GM19324 (cell line): ENCODE measurements around the gene WNT7B.

ENCODE experiments used
- ATAC-seq: cut with Tn5 transposase; IDR thresholded peaks from one replicate; pipeline ENCODE4 v1.9.1; 2021; ENCODE audit warnings: mild to moderate bottlenecking, moderate library complexity; ENCODE audit not compliant: unreplicated experiment, low FRiP score

Gene WNT7B

GRCh38 chr22:45975164-45976161 lies 1.5 kb downstream of the WNT7B start:
- no peak for ATAC-seq

DNA sequence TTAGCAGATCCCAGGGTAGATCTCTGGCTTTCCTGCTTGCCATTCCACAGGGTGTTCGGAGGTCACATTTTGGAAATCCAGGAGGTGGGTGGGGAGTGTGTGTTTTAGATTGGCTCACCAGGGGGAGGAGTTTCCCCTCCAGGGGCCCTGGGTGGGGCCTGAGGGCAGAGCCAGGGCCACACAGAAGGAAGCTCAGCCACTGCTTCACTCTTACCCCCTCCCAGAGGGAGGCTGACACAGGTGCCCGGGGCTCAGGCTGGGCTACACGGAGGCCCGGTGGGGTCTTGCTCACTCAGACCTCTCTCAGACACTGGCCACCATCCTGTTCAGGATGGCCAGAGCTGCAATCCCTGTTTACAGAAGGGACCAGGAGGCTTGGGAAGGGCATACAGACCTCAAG lies 2.5 kb downstream of the WNT7B start:
- ATAC-seq: no peak

GRCh38 chr22:45972889-45973253 lies 4.1 kb downstream of the WNT7B start:
- ATAC-seq: no peak

- ATAC-seq: no peak
These were observed 4.7 kb downstream of the WNT7B start for GRCh38 chr22:45972091-45972888.

GRCh38 chr22:45971408-45972028 lies 5.4 kb downstream of the WNT7B start:
- ATAC-seq: no peak

GRCh38 chr22:45970705-45971407 lies 6.1 kb downstream of the WNT7B start:
- ATAC-seq: no peak

GRCh38 chr22:45969801-45970470 lies 7.0 kb downstream of the WNT7B start:
- ATAC-seq: no peak

- ATAC-seq: no peak
These were observed 7.6 kb downstream of the WNT7B start for GRCh38 chr22:45969414-45969799.

- no peak for ATAC-seq
These were observed 8.1 kb downstream of the WNT7B start for GRCh38 chr22:45968751-45969413.

- ATAC-seq: no peak
These were observed 8.8 kb downstream of the WNT7B start for GRCh38 chr22:45968003-45968650.

DNA sequence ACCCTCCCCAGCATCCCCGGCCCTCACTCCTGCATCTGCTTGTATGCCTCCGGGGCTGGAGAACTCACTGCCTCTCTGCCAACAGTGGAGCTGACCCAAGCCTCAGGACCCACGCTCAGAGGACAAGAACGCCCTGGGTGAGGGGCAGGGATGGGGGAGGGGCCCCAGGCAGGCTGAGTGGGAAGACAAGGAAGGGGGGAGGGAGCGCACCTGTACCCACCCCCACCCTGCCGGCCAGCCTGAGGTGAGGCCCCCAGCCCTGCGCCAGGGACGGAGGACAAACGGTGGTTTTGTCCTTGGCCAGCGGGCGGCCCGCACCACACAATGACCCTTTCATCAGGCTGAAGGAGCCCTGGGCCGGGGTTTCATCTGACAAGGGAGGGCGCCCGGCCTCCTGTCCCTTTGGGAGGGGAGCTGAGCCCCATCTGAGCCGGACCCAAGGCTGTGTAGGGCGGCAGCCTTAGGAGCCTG lies 10.0 kb downstream of the WNT7B start:
- no peak for ATAC-seq

DNA sequence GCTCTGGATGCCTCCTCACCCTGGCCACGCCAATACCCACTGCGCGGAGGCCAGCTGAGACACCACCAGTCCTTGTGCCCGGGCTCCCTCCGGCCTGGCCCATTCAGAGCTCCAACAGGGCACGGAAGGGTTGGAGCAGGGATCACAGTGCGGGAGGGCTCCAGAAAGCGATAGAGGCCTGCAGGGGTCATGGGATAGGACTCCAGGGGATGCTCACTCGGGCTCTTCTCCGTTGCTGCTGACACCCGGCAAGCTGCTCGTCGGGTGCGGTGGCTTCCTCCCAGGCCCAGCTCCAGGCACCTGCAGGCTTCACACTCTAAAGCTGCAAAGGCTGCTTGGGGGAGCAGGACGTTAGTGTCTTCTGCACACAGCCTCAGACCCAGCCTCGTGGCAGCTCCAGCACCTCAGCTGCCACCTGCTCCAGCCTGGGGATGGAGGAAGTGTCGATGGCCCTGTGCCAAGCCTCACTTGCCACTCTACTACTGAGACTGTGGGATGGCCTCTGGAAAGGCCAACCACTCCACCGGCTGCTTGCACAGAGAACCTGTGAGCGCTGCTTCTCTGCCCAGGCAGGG lies 10.6 kb downstream of the WNT7B start:
- no peak for ATAC-seq

DNA sequence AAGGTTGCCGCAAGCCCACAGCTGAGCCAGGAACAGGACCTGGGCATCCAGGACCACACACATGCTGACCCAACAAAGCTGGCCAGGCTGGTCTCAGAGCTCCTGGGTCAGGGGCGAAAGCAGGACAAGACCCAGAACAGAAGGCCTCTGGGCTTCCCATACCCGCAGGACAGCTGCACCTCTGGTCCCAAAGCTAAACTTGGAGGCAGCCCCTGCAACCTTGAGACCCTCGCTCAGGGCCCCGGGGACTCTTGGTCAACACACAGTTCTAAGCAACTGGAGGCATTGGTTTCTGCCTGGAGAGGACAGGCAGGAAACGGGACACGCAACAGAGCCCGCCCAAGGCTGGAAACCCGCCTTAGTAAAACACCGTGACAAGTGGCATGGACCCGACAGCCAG lies 11.4 kb downstream of the WNT7B start:
- ATAC-seq: no peak

- ATAC-seq: no peak
These were observed 11.9 kb downstream of the WNT7B start for GRCh38 chr22:45964926-45965527.

DNA sequence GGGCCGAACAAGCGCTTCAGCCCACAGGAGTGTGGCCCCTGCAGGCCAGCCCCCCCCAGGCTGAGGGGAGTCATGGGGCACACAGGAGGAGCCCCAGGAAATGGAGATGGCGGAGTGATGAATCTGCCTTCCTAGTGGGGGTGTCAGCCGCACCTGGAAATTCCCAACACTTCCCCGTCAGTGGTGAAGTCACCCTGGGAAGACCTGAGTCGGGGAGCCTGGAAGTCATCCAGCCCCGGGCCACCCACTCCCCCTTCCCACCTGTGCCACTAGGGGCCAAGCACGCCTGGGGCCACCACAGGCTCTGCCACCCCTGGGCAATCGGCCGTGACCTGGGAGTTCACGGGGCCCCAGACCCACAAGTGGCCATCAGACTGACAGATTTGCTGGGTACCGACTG lies 12.6 kb downstream of the WNT7B start:
- no peak for ATAC-seq

DNA sequence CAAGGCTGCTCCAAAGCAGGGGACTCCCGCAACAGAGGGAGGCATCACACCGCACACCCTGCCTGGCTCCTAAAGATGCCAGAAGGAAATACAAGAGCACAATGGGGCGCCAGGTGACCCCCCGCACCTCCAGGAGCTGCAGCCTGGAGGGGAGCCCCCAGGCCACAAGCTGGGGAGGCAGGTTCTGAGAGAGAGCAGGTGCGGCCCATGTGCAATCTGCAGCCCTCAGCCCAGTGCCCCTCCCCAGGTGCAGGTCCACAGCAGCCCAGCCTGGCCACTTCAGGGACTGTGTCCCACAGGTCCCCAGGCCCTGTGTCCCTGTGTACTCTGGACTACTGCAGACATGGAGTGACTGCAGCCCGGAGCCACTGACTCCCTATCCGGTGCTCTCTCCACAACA lies 13.1 kb downstream of the WNT7B start:
- ATAC-seq: no peak

- no peak for ATAC-seq
These were observed 14.1 kb downstream of the WNT7B start for GRCh38 chr22:45962756-45963324.

GRCh38 chr22:45962434-45962718 lies 14.6 kb downstream of the WNT7B start:
- no peak for ATAC-seq
